IMR-90 (cell line): ENCODE data around the gene TGFBR1. TPM values are rescaled to one million over a fixed set of nuclear protein-coding genes. Genes with fewer than 3 reads are reported as not detected.

Experiments used
- ATAC-seq: fragments of 200-7000 bp; cut with Tn5 transposase; 2 replicates; pipeline ENCODE4 v1.9.1; 2020; ENCODE audit warnings: low read depth, mild to moderate bottlenecking, moderate library complexity
- BruUV-seq: library from RNA; stranded (reverse); fragments of 400-500 nt; replicated peaks from 2 replicates; lab custom pipeline; 2021; lab: Mats Ljungman, UMichigan
- CTCF ChIA-PET: fragments of 300-600 bp; formaldehyde crosslinking; extraction: SDS; loops from one replicate; lab custom pipeline; 2021; ENCODE audit warnings: antibody characterized with exemption; lab: Yijun Ruan, JAX
- POLR2A ChIA-PET: fragments of 300-600 bp; sonication (Branson Sonifier 250); formaldehyde crosslinking; loops from one replicate; lab custom pipeline; 2022; ENCODE audit warnings: antibody characterized with exemption; ENCODE audit not compliant: unreplicated experiment; lab: Charles Lee
- DNase-seq: peaks from one replicate; pipeline ENCODE4 v3.0.0; 2013
- H2AFZ ChIP-seq: replicated peaks from 2 replicates; pipeline ENCODE3; 2013; ENCODE audit warnings: low read length, mild to moderate bottlenecking; ENCODE audit not compliant: poor library complexity
- H2AK5ac ChIP-seq: 2 replicates; pipeline ENCODE4 v1.6.1; 2013; ENCODE audit warnings: low read depth, low read length, inconsistent platforms
- H2AK9ac ChIP-seq: replicated peaks from 2 replicates; pipeline ENCODE3; 2013; ENCODE audit warnings: mild to moderate bottlenecking, low read depth, low read length, moderate library complexity; ENCODE audit not compliant: poor library complexity
- H2BK120ac ChIP-seq: 2 replicates; pipeline ENCODE4 v1.6.1; 2013; ENCODE audit warnings: low read depth, low read length, inconsistent platforms
- H2BK15ac ChIP-seq: 3 replicates; pipeline ENCODE4 v1.6.1; 2013; ENCODE audit warnings: low read depth, low read length, inconsistent platforms
- H2BK20ac ChIP-seq: 2 replicates; pipeline ENCODE4 v1.6.1; 2013; ENCODE audit warnings: low read depth, mild to moderate bottlenecking, inconsistent platforms, low read length, moderate library complexity
- H2BK5ac ChIP-seq: 2 replicates; pipeline ENCODE4 v1.6.1; 2013; ENCODE audit warnings: mild to moderate bottlenecking, low read depth, low read length, inconsistent platforms; ENCODE audit not compliant: poor library complexity, severe bottlenecking
- H3K14ac ChIP-seq: replicated peaks from 2 replicates; pipeline ENCODE4 v1.6.1; 2013; ENCODE audit warnings: low read depth, low read length, inconsistent platforms
- H3K18ac ChIP-seq: 2 replicates; pipeline ENCODE4 v1.6.1; 2013; ENCODE audit warnings: low read depth, low read length, control low read depth
- H3K23ac ChIP-seq: 2 replicates; pipeline ENCODE4 v1.6.1; 2013; ENCODE audit warnings: low read depth, low read length, inconsistent platforms
- H3K27ac ChIP-seq: 2 replicates; pipeline ENCODE4 v1.5.1; 2013; ENCODE audit warnings: mild to moderate bottlenecking, control low read depth, low read length; ENCODE audit not compliant: insufficient read depth
- H3K27me3 ChIP-seq: 2 replicates; pipeline ENCODE4 v1.6.1; 2013; ENCODE audit warnings: low read length; ENCODE audit not compliant: control insufficient read depth, insufficient read depth
- H3K36me3 ChIP-seq: 2 replicates; pipeline ENCODE4 v1.6.1; 2013; ENCODE audit warnings: low read length, mixed read lengths; ENCODE audit not compliant: control insufficient read depth, insufficient read depth
- H3K4ac ChIP-seq: 2 replicates; pipeline ENCODE4 v1.6.1; 2013; ENCODE audit warnings: low read depth, low read length, inconsistent platforms
- H3K4me1 ChIP-seq: 2 replicates; pipeline ENCODE4 v1.6.1; 2013; ENCODE audit warnings: low read length, mixed read lengths; ENCODE audit not compliant: control insufficient read depth, insufficient read depth
- H3K4me2 ChIP-seq: 2 replicates; pipeline ENCODE4 v1.6.1; 2013; ENCODE audit warnings: low read depth, mild to moderate bottlenecking, control low read depth, low read length, moderate library complexity
- H3K4me3 ChIP-seq: 2 replicates; pipeline ENCODE4 v1.5.1; 2013; ENCODE audit warnings: low read depth, mild to moderate bottlenecking, control low read depth, low read length, moderate library complexity; ENCODE audit not compliant: insufficient read depth
- H3K56ac ChIP-seq: 2 replicates; pipeline ENCODE4 v1.6.1; 2013; ENCODE audit warnings: low read length, inconsistent platforms; ENCODE audit not compliant: insufficient read depth; ENCODE audit errors: extremely low read depth
- H3K79me1 ChIP-seq, 2 experiments: 2 replicates each; pipeline ENCODE4 v1.6.1; 2013; ENCODE audit warnings: low read length in 2 of 2, inconsistent platforms in 1 of 2, low read depth in 1 of 2
- H3K9ac ChIP-seq: 2 replicates; pipeline ENCODE4 v1.6.1; 2013; ENCODE audit warnings: low read depth, low read length, control low read depth
- H3K9me1 ChIP-seq: 2 replicates; pipeline ENCODE4 v1.6.1; 2013; ENCODE audit warnings: low read length, inconsistent platforms; ENCODE audit not compliant: insufficient read depth
- H3K9me3 ChIP-seq: 2 replicates; pipeline ENCODE4 v1.6.1; 2013; ENCODE audit warnings: low read length; ENCODE audit not compliant: control insufficient read depth, insufficient read depth
- H4K20me1 ChIP-seq: 2 replicates; pipeline ENCODE4 v1.6.1; 2013; ENCODE audit warnings: low read length, inconsistent platforms; ENCODE audit not compliant: insufficient read depth
- H4K5ac ChIP-seq: 2 replicates; pipeline ENCODE4 v1.6.1; 2013; ENCODE audit warnings: mild to moderate bottlenecking, low read depth, low read length, control low read depth
- H4K8ac ChIP-seq, 2 experiments: 2 replicates each; pipeline ENCODE4 v1.6.1; 2013; ENCODE audit warnings: low read depth in 2 of 2, low read length in 2 of 2, control low read depth in 1 of 2, inconsistent platforms in 1 of 2
- H4K91ac ChIP-seq: 2 replicates; pipeline ENCODE4 v1.6.1; 2013; ENCODE audit warnings: low read depth, low read length, inconsistent platforms; ENCODE audit not compliant: insufficient read depth
- BHLHE40 ChIP-seq: fragments of 150-350 bp; IDR thresholded peaks from 2 replicates; pipeline ENCODE4 v1.6.1; 2016; ENCODE audit warnings: mild to moderate bottlenecking, low read depth, low read length
- CEBPB ChIP-seq: IDR thresholded peaks from 2 replicates; pipeline ENCODE4 v1.6.1; 2012; ENCODE audit warnings: low read depth, low read length, improper control_type of control experiment
- CHD1 ChIP-seq: IDR thresholded peaks from 2 replicates; pipeline ENCODE4 v1.6.1; 2012; ENCODE audit warnings: low read depth, low read length, improper control_type of control experiment
- CTCF ChIP-seq: conservative IDR thresholded peaks from 2 replicates; pipeline ENCODE4 v1.5.1; 2012; ENCODE audit warnings: mild to moderate bottlenecking, low read depth, low read length, improper control_type of control experiment
- ELK1 ChIP-seq: fragments of 150-350 bp; IDR thresholded peaks from 2 replicates; pipeline ENCODE4 v1.6.1; 2016; ENCODE audit warnings: low read depth, mild to moderate bottlenecking, low read length, moderate library complexity, borderline replicate concordance
- FOS ChIP-seq: fragments of 150-350 bp; IDR thresholded peaks from 2 replicates; pipeline ENCODE4 v1.6.1; 2016; ENCODE audit warnings: low read depth, low read length
- MAFK ChIP-seq: IDR thresholded peaks from 2 replicates; pipeline ENCODE4 v1.6.1; 2012; ENCODE audit warnings: low read depth, low read length, improper control_type of control experiment
- MXI1 ChIP-seq: IDR thresholded peaks from 2 replicates; pipeline ENCODE4 v1.6.1; 2012; ENCODE audit warnings: low read depth, mild to moderate bottlenecking, low read length, moderate library complexity, borderline replicate concordance
- NFE2L2 ChIP-seq: fragments of 150-350 bp; IDR thresholded peaks from 2 replicates; pipeline ENCODE4 v1.6.1; 2016; ENCODE audit warnings: low read depth, mild to moderate bottlenecking, low read length
- POLR2A ChIP-seq: IDR thresholded peaks from 2 replicates; pipeline ENCODE4 v1.6.1; 2012; ENCODE audit warnings: mild to moderate bottlenecking, low read depth, low read length
- RCOR1 ChIP-seq: IDR thresholded peaks from 2 replicates; pipeline ENCODE4 v1.6.1; 2012; ENCODE audit warnings: mild to moderate bottlenecking, low read length, improper control_type of control experiment; ENCODE audit not compliant: insufficient replicate concordance
- SMC3 ChIP-seq: fragments of 150-350 bp; IDR thresholded peaks from 2 replicates; pipeline ENCODE4 v1.6.1; 2016; ENCODE audit warnings: low read depth, mild to moderate bottlenecking, antibody characterized with exemption, low read length, moderate library complexity
- WGBS, 2 experiments: methylation state at CpG; one replicate each; pipeline versions ENCODE4 v1.1.5 to v1.1.7; 2013; ENCODE audit warnings: missing lambda C conversion rate in 2 of 2; ENCODE audit not compliant: insufficient read length in 1 of 2; ENCODE audit errors: extremely low coverage in 2 of 2; 5-methylcytosine and 5-hydroxymethylcytosine counted together
- dilution Hi-C: fragments of 300-500 bp; cut with HindIII; formaldehyde crosslinking; loops from one replicate; pipeline ENCODE4 v1.14.3; 2018; ENCODE audit warnings: low sequenced_read_pairs; ENCODE audit not compliant: unreplicated experiment
- in situ Hi-C: fragments of 300-500 bp; cut with MboI; formaldehyde crosslinking; loops from 3 replicates; pipeline ENCODE4 v1.14.3; 2019; ENCODE audit warnings: low sequenced_read_pairs, inconsistent platforms, mixed read lengths
- intact Hi-C: fragments of 100-400 bp; cut with micrococcal nuclease; formaldehyde crosslinking; loops from 2 replicates; pipeline ENCODE4 v1.10.0; 2022
- polyA plus RNA-seq, 3 experiments: library from polyadenylated mRNA; depleted of rRNA; stranded (reverse); fragments of >200 nt; gene quantifications; 2 replicates each; pipeline ENCODE4 v1.2.3, GENCODE V29; 2012; ENCODE audit warnings: low replicate concordance in 1 of 3
- total RNA-seq: library from RNA; depleted of rRNA; stranded (reverse); fragments of >200 nt; gene quantifications from 2 replicates; pipeline ENCODE4 v1.2.3, GENCODE V29; 2012

TGFBR1 gene
- total and polyA plus RNA-seq, 2 of the 4 experiments (the other 2 are of a cell fraction): 15.1 to 75.3 TPM

- peaks cover 84% of the 10 kb centered on the region for H4K20me1 ChIP-seq
- ATAC-seq: no peak
- dilution Hi-C loops: no loop called here
Measured at GRCh38 chr9:99114846-99115500, 10.1 kb downstream of the TGFBR1 start.

More at GRCh38 chr9:99114846-99115500, 10.1 kb downstream of the TGFBR1 start:
- no peak overlapping the region for H3K14ac ChIP-seq
- H3K9me3 ChIP-seq: no peaks in the 10 kb centered on the region
- no peak overlapping the region for H3K4me3 ChIP-seq
- POLR2A ChIA-PET: no interaction called here
- TF ChIP-seq CHD1 (no peak), FOS (no peak), BHLHE40 (no peak), CTCF (no peak), CEBPB (no peak), SMC3 (no peak), NFE2L2 (no peak), ELK1 (no peak), MAFK (no peak), MXI1 (no peak), POLR2A (no peak), RCOR1 (no peak)
- CTCF ChIA-PET: no interaction called here
- intact Hi-C loops: no loop called here
- H2BK120ac ChIP-seq: no peak overlapping the region
- no peak overlapping the region for H3K23ac ChIP-seq
- no peak overlapping the region for H4K8ac ChIP-seq
- H3K79me1 ChIP-seq: peaks cover 23 to 67% of the 10 kb centered on the region in 2 experiments
- no peak overlapping the region for H2AK5ac ChIP-seq
- no peaks in the 10 kb centered on the region for H3K27me3 ChIP-seq
- H2AFZ ChIP-seq: no peak overlapping the region
- H3K4me1 ChIP-seq: peaks cover 16% of the 10 kb centered on the region
- H3K9me1 ChIP-seq: peaks cover 13% of the 10 kb centered on the region
- no peak overlapping the region for H3K4me2 ChIP-seq
- H2BK5ac ChIP-seq: no peak overlapping the region
- H4K5ac ChIP-seq: no peak overlapping the region
- no peak overlapping the region for H2BK20ac ChIP-seq
- no peak overlapping the region for H2AK9ac ChIP-seq
- no peak overlapping the region for H3K27ac ChIP-seq
- H2BK15ac ChIP-seq: no peak overlapping the region
- H3K36me3 ChIP-seq: peaks cover 7% of the 10 kb centered on the region
- H3K18ac ChIP-seq: no peak overlapping the region
- H3K9ac ChIP-seq: no peak overlapping the region
- 90% methylated on average over 2 of the region's 6 CpGs; no CpG with 5 or more reads in 1 of the 2 experiments for WGBS, 2 experiments
- no peak overlapping the region for H4K91ac ChIP-seq
- BruUV-seq: no TSS peak
- no peak overlapping the region for H3K4ac ChIP-seq
- in situ Hi-C loops: no loop called here
- no peak for DNase-seq
- no peak overlapping the region for H3K56ac ChIP-seq
